NCI-H345 (cell line): ENCODE data around the gene BCAR3.

Source experiments
- DNase-seq: peaks from one replicate; lab custom pipeline; 2025; lab: John Stamatoyannopoulos, UW

Gene BCAR3

DNA sequence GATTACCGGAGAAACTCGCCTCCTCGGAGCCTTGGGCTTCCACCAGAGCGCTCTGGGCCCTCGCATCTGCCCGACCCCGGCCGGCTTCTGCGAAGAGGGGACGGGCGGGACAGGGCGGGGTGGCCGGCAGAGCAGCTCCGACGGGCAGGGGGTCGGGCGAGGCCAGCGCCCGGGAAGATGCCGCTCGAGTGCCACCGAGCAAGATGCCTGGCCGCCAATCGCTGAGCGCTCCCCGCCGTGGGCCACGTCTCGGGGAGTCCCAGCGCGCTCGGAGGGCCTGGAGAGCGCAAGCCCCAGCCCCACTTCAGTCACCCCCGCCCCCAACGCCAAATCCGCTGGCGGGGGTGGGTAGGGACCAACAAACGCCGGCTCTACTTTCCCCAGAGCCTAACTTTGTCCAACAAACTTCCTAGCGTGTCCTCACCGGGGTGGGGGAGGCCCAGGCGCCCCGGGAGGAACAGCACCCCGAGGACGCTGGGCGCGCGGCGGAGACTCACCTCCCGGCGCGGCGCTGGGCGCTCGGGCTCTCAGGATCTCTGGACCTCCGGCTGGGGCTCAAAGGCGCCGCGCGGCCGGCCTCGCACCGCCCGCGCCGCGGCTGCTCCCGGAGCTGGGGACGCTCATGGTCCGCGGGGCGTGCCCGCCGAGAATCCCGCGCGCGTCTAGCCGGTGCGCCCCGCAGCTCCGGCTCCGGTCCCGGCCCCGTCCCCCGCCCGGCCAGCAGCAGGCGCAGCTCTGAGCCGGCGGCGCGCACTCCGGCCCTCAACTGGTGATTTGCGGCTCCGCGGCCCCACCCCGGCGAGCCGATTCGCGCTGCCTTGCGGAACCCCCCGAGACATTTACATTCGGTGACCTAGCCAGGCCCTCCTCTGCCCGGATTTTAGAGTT, at the start of gene BCAR3:
TSS of gene BCAR3 (minus strand) at position 737 of the 888 bp plus-strand sequence. CDS start 6,907 bp downstream, outside the sequence.
- DNase-seq: peak; percentile 59

GRCh38 chr1:93730621-93731020, 49.0 kb upstream of the BCAR3 start:
- no peak for DNase-seq

GRCh38 chr1:93729906-93730305, 48.3 kb upstream of the BCAR3 start:
- DNase-seq: no peak

- DNase-seq: no peak
Observed at GRCh38 chr1:93729502-93729901, 47.9 kb upstream of the BCAR3 start.

DNA sequence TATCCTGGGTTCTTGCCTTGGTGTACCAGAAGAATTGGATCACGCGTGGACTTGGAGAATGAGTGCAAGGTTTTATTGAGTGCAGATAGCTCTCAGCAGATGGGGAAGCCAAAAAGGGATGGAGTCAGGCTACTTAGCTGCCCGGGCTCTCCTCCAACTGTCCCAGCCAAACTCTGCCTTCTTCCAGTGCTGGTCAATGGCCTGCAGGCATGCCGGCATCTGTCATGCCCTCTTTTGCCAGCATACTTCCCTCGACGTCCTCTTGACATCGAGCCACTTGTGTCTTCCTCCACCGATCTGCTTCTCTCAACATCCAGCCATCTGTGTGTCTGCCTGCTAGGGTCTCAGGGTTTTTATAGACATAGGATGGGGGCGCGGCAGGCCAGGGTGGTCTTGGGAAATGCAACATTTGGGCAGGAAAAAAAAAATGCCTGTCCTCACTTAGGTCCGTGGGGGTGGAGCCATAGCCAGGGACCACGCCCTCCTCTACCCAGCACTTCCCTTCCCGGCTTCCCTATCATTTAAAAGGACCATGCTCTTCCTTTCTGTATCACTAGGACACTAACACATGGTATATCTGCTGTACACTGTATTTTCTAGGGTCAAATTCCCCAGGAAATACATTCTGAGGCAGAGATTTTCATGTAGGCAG, 47.0 kb upstream of the BCAR3 start:
- DNase-seq: no peak

DNA sequence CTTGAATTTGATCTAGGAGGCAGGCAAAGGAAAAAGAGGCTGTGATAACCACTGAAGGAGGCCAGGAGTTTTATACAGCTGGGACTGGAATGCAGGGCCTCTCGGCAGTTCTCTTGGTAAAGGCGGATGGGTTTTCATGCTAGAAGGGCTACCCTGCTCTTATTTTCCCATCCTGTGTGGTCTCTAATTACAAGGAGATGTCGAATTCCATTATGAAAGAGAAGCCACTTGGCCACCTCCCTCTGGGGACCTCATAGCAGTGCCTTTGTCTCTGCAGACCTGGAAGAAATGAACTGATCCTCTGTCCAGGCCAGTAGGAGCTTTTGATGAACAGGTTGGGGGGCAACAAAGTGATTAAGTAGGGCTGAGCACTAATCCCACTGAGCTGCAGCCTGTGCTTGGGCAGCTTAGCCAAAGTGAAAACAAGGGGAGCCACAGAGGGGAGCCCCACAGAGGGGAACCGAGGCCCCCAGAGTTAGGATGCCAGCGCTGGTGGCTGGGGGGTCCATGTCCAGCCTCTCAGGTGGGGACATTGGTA, 42.2 kb upstream of the BCAR3 start:
- DNase-seq: no peak

DNA sequence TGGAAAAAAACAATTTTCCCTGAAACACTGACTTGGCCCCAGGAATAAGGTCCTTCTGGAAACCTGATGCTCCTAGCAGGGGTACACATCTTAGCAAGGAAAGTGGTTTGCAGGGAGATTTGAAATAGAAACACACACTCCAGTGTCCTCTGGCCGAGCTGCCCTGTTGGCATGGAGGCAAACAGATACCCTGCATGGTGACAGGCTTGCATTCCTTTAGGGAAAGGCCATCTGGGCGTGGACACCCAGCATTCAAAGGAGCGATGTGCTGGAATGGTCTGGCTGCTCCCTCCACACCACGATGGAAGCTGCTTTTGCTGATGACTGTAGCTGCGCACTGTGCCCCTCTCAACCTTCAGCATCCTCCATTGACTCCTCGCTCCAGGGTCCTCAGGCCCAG, 41.5 kb upstream of the BCAR3 start:
- no peak for DNase-seq

GRCh38 chr1:93722081-93723031, 40.7 kb upstream of the BCAR3 start:
- DNase-seq: peak; percentile 23

- no peak for DNase-seq
Observed at GRCh38 chr1:93720956-93721626, 39.5 kb upstream of the BCAR3 start.

DNA sequence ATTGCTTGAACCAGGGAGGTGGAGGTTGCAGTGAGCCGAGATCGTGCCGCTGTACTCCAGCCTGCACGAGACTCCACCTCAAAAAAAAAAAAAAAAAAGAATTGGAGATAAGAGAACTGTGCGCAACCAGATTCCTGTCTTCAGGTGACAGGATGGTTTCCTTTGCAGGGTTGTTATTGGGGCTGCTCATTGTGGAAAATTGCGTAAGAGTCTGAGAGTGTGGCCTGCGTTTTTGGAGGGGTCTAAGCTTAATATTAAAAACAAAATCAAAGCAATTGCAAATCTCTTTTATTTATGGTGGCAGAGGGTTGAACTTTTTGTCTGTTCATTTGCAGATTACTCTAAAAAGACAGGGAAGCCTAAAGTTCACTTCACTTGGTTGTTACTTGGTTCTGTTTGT, 36.0 kb upstream of the BCAR3 start:
- DNase-seq: no peak

- DNase-seq: no peak
Observed at GRCh38 chr1:93716941-93717368, 35.3 kb upstream of the BCAR3 start.

GRCh38 chr1:93716163-93716562, 34.5 kb upstream of the BCAR3 start:
- DNase-seq: no peak

- peak; percentile 49 for DNase-seq
Observed at GRCh38 chr1:93715529-93716126, 34.0 kb upstream of the BCAR3 start.

GRCh38 chr1:93714356-93714755, 32.7 kb upstream of the BCAR3 start:
- DNase-seq: no peak

DNA sequence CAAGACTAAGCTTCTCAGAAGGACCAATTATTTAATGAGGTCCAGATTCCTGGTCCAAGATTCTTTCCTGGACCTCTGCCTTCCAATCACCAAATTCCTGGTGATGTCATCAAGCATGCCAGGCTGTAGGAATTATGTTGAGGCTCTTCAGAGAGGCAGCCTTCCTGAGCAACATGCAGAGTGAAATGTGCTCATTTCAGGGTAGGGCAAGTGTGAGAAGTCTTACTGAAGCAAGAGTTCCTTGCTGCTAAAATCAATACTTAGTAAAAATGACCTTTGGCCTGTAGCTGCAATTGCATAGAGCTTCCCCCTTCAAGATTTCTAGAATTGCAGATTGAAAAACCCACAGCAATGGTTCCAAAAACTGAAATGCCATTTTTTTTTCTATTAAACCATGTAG, 31.7 kb upstream of the BCAR3 start:
- no peak for DNase-seq

GRCh38 chr1:93712741-93713140, 31.1 kb upstream of the BCAR3 start:
- no peak for DNase-seq

DNA sequence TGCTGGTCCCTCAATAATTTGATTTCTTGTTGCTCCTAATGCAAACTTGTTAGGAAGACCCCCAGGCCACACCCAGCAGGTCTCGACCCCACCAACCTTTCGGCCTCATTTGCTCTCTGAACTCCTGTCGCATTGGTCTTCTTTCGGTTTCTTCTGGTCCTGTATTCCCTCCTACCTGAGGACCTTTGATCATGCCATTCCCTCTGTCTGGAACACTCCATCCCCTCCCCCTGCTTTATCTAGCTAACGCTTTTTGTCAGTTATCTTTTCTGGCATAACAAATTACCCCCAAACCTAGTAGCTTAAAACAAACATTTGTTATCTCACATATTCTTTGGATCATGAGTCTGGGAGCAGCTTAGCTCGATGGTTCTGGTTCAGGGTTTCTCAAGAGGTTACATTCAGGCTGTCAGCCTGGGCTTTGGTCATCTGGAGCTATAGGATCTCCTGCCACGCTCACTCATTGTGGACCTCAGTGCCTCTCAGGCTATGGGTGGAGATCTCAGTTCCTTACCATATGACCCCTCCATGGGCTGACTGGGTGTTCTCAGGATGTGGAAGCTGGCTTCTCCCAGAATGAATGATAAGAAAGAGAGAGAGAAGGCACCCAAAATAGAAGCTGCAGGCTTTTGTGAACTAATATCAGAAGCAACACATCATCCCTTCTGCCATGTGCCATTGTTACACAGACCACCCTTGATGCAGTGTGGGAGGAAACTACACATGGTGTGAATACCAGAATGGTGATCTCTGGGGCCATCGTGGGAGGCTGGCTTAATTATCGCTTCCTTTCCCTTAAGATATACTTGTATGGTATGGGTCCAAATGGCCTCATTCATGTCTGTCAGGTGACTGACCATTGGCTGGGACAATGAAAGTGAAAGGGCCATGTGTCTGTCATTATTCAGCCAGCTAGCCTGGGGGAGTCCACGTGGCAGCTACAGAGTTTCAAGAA, 29.1 kb upstream of the BCAR3 start:
- DNase-seq: no peak

GRCh38 chr1:93708734-93709481, 27.3 kb upstream of the BCAR3 start:
- DNase-seq: peak; percentile 33

- no peak for DNase-seq
Observed at GRCh38 chr1:93707956-93708355, 26.3 kb upstream of the BCAR3 start.
